M059J (cell line): Measurements from ENCODE around the gene UCN2. TPM values are rescaled to one million over a fixed set of nuclear protein-coding genes. Genes with fewer than 3 reads are reported as not detected.
"Not testable (repeated sequence)": the region's sequence is repeated elsewhere in the genome, so short reads cannot be mapped to it uniquely, and the experiment has no call there.

Source experiments
- DNase-seq: peaks from one replicate; pipeline ENCODE4 v3.0.0-alpha.2; 2012; ENCODE audit warnings: low read depth
- total RNA-seq: library from RNA; depleted of rRNA; stranded (reverse); fragments of >200 nt; shearing (Covaris generic); gene quantifications from 2 replicates; pipeline ENCODE4 v1.2.3, GENCODE V29; 2014; rRNA removed

The UCN2 gene
- total RNA-seq, 1 experiment from 2014 or later = 2.7 TPM

GRCh38 chr3:48538451-48538850 lies 25.1 kb downstream of the UCN2 start:
- DNase-seq = no peak

DNA sequence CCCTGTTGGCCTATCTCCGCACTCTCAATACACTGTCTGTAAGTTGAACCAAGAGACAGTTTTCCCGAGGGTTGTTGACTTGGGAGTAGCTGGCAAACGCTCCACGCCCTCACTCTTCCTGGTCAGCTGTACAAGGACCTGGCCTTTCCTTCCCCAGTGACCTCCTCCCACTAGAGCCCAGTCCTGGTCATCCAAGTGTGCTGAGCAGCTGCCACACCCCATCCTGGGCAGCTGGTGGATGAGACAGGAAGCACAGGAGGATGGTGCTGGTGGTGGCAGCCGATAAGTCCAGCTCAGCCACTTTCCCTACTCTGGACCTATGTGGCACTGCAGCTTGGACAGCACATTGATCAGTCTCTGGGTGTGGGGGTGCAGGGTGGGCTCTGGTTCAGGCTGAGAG lies 26.8 kb downstream of the UCN2 start:
- DNase-seq = no peak

DNA sequence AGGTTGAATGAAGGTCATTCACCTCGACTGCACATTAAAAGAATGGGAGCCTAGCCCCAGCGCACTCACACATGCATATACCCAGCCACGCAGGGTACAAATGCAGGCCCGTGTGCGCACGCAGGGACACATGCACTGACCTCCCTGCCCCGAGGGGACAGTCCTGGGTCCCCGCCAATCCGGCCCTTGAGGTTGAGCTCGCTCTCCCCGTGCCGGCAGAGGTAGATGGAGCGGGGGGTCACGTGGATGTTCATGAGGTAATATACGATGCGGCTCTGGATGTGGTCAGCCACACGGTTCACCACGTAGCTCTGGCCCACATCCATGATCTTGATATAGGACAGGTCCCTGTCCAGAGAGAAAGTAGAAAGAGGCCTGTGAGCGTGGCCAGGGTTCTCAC lies 27.5 kb downstream of the UCN2 start:
- no peak for DNase-seq

DNA sequence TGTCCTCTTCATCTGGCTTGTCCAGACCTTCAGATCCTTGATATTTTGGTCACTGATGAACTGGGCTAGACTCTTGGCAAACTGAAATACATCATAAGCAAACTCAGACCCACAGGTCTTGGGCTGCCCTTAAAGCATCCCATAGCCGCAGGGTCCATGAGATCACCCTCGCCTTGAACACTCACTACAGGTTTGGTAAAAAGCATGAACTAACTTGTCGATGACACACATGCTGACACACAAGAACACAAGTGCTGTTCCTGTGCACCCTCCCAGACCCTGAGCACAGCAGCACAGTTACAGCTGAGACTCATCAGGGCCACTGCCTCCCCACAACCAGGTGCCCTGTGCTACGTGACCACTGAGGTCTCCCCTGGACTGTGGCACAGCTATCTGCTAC lies 28.0 kb downstream of the UCN2 start:
- DNase-seq = no peak

- no peak for DNase-seq
Measured at GRCh38 chr3:48532977-48533337, 30.6 kb downstream of the UCN2 start.

DNA sequence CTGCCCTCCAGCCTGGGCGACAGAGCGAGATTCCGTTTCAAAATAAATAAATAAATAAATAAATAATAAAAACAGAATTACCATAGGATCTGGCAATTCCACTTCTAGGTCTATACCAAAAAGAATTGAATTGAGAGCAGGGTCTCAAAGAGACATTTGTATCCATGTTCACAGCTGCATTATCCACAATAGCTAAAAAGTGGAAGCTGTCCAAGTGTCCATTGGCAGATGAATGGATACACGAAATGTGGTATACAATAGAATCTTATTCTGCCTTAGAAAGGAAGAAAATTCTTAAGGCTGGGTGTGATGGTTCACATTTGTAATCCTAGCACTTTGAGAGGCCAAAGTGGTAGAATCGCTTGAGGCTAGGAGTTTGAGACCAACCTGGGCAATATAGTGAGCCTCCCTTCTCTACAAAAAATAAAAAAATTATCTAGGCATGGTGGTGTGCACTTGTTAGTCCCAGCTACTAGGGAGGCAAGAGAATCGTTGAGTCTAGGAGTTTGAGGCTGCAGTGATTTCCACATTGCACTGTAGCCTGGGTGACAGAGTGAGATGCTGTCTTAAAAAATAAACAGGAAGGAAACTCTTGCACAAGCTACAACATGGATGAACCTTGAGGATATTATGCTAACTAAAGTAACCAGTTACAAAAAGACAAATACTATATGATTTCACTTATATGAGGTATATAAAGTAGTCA lies 31.2 kb downstream of the UCN2 start:
- DNase-seq = no peak

DNA sequence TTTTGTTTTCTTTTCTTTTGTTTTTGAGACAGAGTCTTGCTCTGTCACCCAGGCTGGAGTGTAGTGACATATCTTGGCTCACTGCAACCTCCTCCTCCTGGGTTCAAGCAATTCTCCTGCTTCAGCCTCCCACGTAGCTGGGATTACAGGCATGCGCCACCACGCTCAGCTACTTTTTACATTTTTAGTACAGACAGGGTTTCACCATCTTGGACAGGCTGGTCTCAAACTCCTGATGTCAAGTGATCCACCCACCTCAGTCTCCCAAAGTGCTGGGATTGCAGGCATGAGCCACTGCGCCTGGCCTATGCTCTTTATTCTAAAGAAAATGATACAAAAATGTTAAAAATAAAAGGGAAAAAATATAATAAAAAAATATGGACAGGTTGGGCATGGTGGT lies 32.9 kb downstream of the UCN2 start:
- DNase-seq = not testable (repeated sequence)

DNA sequence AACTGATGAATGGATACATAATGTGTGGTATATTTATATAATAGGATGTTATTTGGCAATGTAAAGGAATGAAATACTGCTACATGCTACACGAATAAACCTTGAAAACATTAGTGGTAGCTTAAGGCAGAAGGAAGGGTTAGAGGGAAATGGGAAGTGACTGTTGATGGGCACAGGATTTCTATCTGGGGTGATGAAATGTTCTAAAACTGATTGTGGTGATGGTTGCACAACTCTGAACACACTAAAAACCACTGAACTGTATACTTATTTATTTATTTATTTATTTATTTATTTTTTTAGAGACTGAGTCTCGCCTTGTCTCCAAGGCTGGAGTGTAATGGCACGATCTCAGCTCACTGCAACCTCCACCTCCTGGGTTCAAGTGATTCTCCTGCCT lies 34.8 kb downstream of the UCN2 start:
- DNase-seq = no peak

- DNase-seq = no peak
Measured at GRCh38 chr3:48528048-48528447, 35.5 kb downstream of the UCN2 start.

- no peak for DNase-seq
Measured at GRCh38 chr3:48524970-48525369, 38.6 kb downstream of the UCN2 start.

- DNase-seq = no peak
Measured at GRCh38 chr3:48521635-48522034, 41.9 kb downstream of the UCN2 start.

DNA sequence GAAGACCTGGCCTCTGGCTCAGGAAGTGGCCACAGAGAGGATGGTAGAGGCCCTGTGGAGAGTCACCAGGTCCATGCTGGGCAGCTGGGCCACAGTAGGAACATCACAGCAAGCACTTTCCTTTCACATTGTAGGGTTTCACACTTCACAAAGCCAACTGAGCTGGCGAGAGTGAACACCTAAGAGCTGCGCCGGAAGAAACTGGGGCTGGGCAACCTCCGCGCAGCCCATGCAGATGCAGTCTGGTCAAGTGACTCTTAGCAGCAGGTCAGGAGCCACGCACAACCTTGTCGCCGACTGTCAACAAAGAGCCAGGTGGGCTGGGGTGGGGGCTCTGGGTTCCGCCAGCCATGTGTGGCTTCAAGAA lies 44.3 kb downstream of the UCN2 start:
- no peak for DNase-seq

DNA sequence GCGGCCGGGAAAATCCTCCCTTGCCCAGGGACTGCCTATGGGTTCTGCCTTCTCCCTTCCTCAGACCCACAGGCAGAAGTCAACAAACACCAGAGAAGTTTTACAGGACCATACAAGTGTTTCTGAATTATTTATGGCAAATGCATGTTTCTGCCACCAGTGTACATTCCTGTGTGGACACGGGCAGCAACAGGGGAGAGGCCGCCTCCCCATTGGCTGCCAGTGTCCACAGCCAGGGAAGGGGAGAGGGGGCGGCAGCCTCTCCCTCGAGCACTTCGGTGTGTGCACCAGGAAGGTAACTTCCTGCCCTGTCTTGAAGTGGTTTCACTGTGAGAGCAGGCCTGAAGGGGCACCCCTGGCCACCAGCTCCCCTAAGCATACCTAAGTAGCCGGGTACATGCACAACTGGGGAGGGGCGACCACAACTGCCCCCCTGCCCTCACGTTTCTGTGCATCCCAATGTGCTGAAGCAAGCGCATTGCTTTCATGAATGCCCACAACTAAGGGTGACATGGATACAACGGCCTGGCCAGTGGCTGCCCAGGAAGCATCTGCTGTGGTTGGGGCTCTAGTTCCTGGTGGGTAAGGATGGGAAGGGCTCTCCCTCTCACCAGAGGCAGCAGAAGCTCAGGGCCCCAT lies 44.8 kb downstream of the UCN2 start:
- no peak for DNase-seq

DNA sequence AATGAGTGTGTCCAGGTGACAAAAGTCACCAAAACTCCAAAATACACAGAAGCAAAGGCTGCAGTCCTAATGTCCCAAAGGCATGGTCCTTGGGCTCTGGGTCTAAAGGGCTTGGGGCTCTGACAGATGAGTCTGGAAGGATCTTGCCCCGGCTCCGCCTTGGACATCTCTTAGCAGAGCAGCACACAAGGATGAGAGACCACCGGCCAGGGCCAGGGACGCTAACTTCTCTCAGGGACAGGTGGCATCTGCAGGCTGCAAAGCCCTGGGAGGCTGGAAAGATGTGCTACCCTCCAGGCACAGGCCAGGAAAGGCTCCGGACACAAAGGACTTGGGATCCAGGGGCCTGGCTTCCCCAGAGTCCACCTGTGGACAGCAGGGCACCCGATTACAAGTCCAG lies 45.5 kb downstream of the UCN2 start:
- DNase-seq = no peak

DNA sequence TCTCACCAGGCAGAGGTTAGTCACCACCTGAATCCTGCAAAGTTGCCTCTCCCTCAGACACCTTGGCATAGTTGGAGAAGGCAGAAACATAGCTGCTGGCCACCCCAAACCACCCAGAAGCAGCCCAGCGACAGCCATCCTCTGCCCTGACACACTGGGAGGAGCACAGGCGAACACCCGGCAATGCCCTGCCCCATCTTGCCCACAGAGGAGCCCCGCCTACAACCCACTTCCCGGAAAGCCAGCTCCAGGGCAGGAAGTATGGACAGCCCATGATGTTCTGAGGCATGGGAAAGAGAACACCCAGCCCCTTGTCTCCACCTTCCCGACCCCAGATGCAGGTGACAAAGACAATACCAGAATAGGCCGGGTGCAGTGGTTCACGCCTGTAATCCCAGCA lies 47.0 kb downstream of the UCN2 start:
- no peak for DNase-seq

DNA sequence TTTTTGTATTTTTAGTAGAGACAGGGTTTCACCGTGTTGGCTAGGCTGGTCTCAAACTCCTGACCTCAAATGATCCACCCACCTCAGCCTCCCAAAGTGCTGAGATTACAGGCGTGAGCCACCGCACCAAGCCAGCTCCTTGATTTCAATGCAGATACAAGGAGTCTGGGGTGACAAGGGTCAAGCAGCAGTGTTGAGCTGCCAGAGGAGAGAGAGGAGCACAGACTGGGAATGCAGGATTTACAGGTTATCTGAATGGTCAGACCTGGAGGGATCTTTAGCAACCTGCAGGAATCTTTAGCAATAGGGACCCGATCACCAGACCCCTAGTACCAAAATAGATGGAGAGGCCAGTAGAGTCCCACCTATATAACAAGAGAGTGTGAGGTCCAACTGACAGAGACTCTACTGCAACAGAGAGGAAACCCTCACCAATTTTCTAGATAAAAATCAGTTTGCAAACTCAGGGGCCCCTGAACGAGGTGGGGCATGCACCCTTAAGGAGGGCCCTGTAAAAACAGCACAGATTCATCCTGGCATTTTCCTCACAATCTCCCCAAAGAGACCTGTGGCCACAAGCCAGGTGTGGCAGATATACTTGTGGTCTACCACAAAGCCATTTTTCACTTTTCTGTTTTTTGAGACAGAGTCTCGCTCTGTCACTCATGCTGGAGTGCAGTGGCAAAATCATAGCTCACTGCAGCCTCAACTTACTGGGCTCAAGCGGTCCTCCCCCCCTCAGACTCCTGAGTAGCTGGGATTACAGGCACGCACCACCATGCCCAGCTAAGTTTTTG lies 49.0 kb downstream of the UCN2 start:
- no peak for DNase-seq

Other genes with a start within 250 kb of the UCN2 start
- gene SPINK8, start 230.1 kb downstream of the UCN2 start, total RNA-seq = not detected in 2 replicates
- not detected in 2 replicates for gene FBXW12, start 191.6 kb downstream of the UCN2 start, total RNA-seq
- 4.1 and 8.9 TPM in 2 replicates for gene PLXNB1, start 133.7 kb downstream of the UCN2 start, total RNA-seq
- 10.6 and 11.0 TPM in 2 replicates for gene CCDC51, start 123.7 kb downstream of the UCN2 start, total RNA-seq
- 479 and 535 TPM in 2 replicates for gene TMA7, start 123.5 kb downstream of the UCN2 start, total RNA-seq
- 4.9 and 7.2 TPM in 2 replicates for gene ATRIP, start 117.0 kb downstream of the UCN2 start, total RNA-seq
- 282 and 311 TPM in 2 replicates for gene SHISA5, start 59.6 kb downstream of the UCN2 start, total RNA-seq
- gene PFKFB4, start 7.0 kb downstream of the UCN2 start, total RNA-seq = 19.5 and 31.0 TPM in 2 replicates
- gene COL7A1, start 31.5 kb upstream of the UCN2 start, total RNA-seq = 17.0 and 33.1 TPM in 2 replicates
- 147 and 314 TPM in 2 replicates for gene UQCRC1, start 45.9 kb upstream of the UCN2 start, total RNA-seq
- gene TMEM89, start 58.0 kb upstream of the UCN2 start, total RNA-seq = not detected in 2 replicates
- 15.2 and 21.3 TPM in 2 replicates for gene SLC26A6, start 71.7 kb upstream of the UCN2 start, total RNA-seq
- 3.8 and 5.2 TPM in 2 replicates for gene CELSR3, start 99.1 kb upstream of the UCN2 start, total RNA-seq
- 34.2 and 35.4 TPM in 2 replicates for gene NCKIPSD, start 122.1 kb upstream of the UCN2 start, total RNA-seq
- 54.1 and 99.4 TPM in 2 replicates for gene IP6K2, start 153.4 kb upstream of the UCN2 start, total RNA-seq